Ishikawa (cell line): ENCODE measurements around the gene TSPAN15.

Experiments
- EP300 ChIP-seq: IDR thresholded peaks from 2 replicates; pipeline ENCODE4 v1.6.1; 2012; ENCODE audit warnings: borderline replicate concordance
- RAD21 ChIP-seq: IDR thresholded peaks from 2 replicates; pipeline ENCODE4 v1.6.1; 2012; ENCODE audit warnings: low read depth
- REST ChIP-seq: IDR thresholded peaks from 2 replicates; pipeline ENCODE4 v1.6.1; 2012; ENCODE audit warnings: low read depth, mild to moderate bottlenecking
- TCF12 ChIP-seq: IDR thresholded peaks from 2 replicates; pipeline ENCODE4 v1.6.1; 2012; ENCODE audit warnings: low read depth
- YY1 ChIP-seq: IDR thresholded peaks from 2 replicates; pipeline ENCODE4 v1.6.1; 2012; ENCODE audit warnings: low read depth

- TF ChIP-seq RAD21 (no peak), EP300 (no peak), YY1 (no peak), REST (no peak), TCF12 (no peak)
These were observed 46.5 kb downstream of the TSPAN15 start for GRCh38 chr10:69497611-69498390.
